Endothelial cell (in vitro differentiated cells): ENCODE data around the gene PTPRN2. TPM values are rescaled to one million over a fixed set of nuclear protein-coding genes. Genes with fewer than 3 reads are reported as not detected.

Source experiments
- DNase-seq: peaks from one replicate; pipeline ENCODE4 v3.0.0; 2021; ENCODE audit warnings: low spot score
- H3K27ac Mint-ChIP-seq: one replicate; pipeline ENCODE4 v1.8.0; 2021; ENCODE audit warnings: mixed read lengths, inconsistent platforms; ENCODE audit not compliant: unreplicated experiment
- H3K27me3 Mint-ChIP-seq: one replicate; pipeline ENCODE4 v1.8.0; 2021; ENCODE audit warnings: mild to moderate bottlenecking, moderate library complexity, mixed read lengths, inconsistent platforms; ENCODE audit not compliant: unreplicated experiment
- H3K36me3 Mint-ChIP-seq: one replicate; pipeline ENCODE4 v1.8.0; 2021; ENCODE audit warnings: mild to moderate bottlenecking, low read depth, mixed read lengths, inconsistent platforms; ENCODE audit not compliant: unreplicated experiment
- H3K4me1 Mint-ChIP-seq: one replicate; pipeline ENCODE4 v1.8.0; 2021; ENCODE audit warnings: mild to moderate bottlenecking, mixed read lengths, inconsistent platforms; ENCODE audit not compliant: unreplicated experiment
- H3K4me3 Mint-ChIP-seq: one replicate; pipeline ENCODE4 v1.8.0; 2021; ENCODE audit warnings: mild to moderate bottlenecking, mixed read lengths, inconsistent platforms; ENCODE audit not compliant: unreplicated experiment
- H3K9me3 Mint-ChIP-seq: one replicate; pipeline ENCODE4 v1.8.0; 2021; ENCODE audit warnings: mixed read lengths, inconsistent platforms; ENCODE audit not compliant: unreplicated experiment
- total RNA-seq: library from RNA; stranded (reverse); fragmentation: NEBNext Ultra II Directional; extraction: Animal tissue kit (Norgen Biotek cat#: 25700); gene quantifications from one replicate; pipeline ENCODE4 v1.2.1, GENCODE V29; 2021; ENCODE audit not compliant: unreplicated experiment
- TF ChIP-seq, protein P1 (sequence below): fragments of 200-600 bp; sonication (generic); IDR thresholded peaks from one replicate; pipeline ENCODE4 v1.5.0; 2021; ENCODE audit warnings: antibody characterized with exemption; ENCODE audit not compliant: unreplicated experiment

PTPRN2 gene
- total RNA-seq, 1 donor from 2014 or later: 0.18 TPM

DNA sequence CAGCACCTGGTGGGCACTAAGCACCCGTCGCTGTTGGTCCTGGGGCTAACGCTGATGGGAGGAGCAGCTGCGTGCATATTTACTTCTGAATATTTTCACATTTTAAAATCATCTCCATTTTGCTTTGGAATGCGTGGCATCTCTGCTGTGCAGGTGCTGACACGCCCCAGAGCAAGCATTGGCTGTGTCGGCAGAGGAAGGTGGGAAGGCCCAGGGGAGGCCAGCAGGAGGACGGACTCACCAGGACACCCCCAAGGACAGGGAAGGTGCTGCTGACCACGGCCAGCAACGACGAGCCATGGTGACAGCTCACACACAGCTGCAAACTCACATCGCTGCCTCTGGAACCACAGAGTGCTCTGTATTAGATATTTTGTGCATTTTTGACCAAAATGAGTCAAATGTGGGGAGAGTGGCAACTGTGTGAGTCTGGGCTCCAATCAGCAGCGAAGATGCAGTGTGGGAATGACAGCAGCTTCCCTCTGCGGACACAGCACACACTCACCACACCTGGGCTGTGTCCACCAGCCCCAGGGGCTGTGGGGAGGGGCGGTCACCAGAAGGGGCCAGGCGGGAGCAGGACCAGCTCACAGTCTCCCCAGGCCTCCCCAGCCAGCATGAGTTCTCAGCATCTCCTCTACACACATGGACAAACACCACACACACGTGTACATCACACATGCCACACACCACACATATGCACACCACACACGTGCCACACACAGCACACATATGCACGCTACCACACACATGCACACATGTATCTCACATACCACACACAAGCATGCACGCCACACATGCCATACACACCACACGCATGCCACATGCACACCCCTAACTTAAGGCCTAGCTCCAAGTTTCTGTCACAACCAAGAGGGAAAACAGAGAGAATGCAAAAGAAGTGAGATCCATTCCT, 58.2 kb downstream of the PTPRN2 start:
- TF ChIP-seq, protein P1, sequence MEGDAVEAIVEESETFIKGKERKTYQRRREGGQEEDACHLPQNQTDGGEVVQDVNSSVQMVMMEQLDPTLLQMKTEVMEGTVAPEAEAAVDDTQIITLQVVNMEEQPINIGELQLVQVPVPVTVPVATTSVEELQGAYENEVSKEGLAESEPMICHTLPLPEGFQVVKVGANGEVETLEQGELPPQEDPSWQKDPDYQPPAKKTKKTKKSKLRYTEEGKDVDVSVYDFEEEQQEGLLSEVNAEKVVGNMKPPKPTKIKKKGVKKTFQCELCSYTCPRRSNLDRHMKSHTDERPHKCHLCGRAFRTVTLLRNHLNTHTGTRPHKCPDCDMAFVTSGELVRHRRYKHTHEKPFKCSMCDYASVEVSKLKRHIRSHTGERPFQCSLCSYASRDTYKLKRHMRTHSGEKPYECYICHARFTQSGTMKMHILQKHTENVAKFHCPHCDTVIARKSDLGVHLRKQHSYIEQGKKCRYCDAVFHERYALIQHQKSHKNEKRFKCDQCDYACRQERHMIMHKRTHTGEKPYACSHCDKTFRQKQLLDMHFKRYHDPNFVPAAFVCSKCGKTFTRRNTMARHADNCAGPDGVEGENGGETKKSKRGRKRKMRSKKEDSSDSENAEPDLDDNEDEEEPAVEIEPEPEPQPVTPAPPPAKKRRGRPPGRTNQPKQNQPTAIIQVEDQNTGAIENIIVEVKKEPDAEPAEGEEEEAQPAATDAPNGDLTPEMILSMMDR: no peak
- H3K4me1 Mint-ChIP-seq: no peaks in the 10 kb centered on the region
- H3K36me3 Mint-ChIP-seq: peaks cover 16% of the 10 kb centered on the region
- H3K4me3 Mint-ChIP-seq: no peak overlapping the region
- peaks cover 5% of the 10 kb centered on the region for H3K27me3 Mint-ChIP-seq
- H3K9me3 Mint-ChIP-seq: peaks cover 31% of the 10 kb centered on the region
- DNase-seq: no peak
- no peak overlapping the region for H3K27ac Mint-ChIP-seq

DNA sequence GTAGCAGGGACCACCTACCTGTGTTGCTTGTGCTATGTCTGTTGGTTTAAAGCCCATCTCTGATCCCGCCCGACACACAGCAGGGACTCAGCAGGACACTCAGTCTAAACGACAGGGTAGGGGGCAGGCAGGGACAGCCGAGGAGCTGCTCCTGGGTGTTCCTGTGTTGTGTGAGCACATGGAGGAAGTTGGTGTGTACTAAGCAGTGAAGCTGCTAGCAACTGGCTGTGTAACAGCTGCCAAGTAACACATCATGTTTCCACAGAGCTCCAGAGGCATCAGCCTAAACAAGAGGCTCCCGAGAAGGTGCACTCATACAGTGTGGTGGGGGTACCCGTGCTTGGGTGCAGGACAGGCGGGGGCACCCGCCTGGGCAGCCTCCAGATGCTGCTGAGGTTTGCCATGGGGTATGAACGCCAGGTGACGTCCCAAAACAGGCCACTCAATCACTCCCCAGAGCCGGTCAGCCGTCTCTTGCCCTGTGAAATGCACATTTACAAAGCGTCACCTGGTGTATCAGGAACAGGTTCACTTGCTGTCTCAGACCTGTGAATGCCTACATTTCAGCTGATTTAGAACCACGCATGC, 59.6 kb downstream of the PTPRN2 start:
- peaks cover 18% of the 10 kb centered on the region for H3K36me3 Mint-ChIP-seq
- no peak overlapping the region for H3K4me3 Mint-ChIP-seq
- H3K27me3 Mint-ChIP-seq: peaks cover 5% of the 10 kb centered on the region
- no peak overlapping the region for H3K27ac Mint-ChIP-seq
- DNase-seq: no peak
- peaks cover 27% of the 10 kb centered on the region for H3K9me3 Mint-ChIP-seq
- H3K4me1 Mint-ChIP-seq: no peaks in the 10 kb centered on the region
- TF ChIP-seq, protein P1: no peak

DNA sequence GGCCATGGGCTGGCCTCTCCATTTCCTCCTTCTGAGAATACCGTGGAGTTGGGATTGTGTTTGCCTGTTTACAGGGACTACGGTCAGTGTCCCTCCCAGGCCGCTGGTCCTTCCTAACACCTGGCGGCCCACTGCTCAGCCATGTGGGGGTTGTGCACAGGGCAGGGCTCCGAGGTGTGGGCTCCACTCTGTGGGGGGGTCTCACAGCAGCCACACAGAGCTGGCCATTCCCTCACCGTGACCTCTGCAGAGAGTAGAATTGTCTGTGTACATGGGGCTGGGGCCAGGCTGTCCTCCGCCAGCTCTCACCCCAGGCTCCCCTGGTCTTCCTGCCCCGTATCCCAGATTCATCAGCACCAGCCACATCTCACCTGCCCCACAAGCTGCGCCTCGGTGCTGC, 60.1 kb downstream of the PTPRN2 start:
- Mint-ChIP-seq H3K36me3 (peaks cover 19% of the 10 kb centered on the region), H3K9me3 (peaks cover 27% of the 10 kb centered on the region), H3K27ac (no peak overlapping the region), H3K4me3 (no peak overlapping the region), H3K27me3 (peaks cover 7% of the 10 kb centered on the region), H3K4me1 (no peaks in the 10 kb centered on the region)
- no peak for DNase-seq
- TF ChIP-seq, protein P1: no peak

DNA sequence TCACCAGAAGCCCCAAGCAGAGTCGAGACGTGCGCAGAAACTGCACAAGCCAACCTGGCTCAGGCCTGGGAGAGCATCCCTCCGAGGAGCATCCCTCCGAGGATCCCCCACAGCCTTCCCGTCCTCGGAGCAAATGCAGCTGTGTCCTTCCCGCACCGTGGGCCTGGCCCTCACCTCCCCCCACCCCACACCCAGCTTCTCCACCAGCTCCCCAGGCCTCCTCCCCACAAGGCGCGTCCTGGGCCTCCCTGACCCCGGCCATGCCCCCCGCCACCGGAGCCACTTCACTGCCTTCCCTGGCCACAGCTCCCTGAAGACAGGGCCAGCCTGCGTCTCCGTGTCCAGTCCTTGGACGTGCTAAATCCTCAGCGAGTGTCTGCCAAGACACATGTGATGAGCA, 60.6 kb downstream of the PTPRN2 start:
- H3K9me3 Mint-ChIP-seq: peaks cover 28% of the 10 kb centered on the region
- H3K4me3 Mint-ChIP-seq: no peak overlapping the region
- DNase-seq: no peak
- H3K36me3 Mint-ChIP-seq: peaks cover 18% of the 10 kb centered on the region
- H3K27ac Mint-ChIP-seq: no peak overlapping the region
- no peaks in the 10 kb centered on the region for H3K4me1 Mint-ChIP-seq
- TF ChIP-seq, protein P1: no peak
- peaks cover 7% of the 10 kb centered on the region for H3K27me3 Mint-ChIP-seq

DNA sequence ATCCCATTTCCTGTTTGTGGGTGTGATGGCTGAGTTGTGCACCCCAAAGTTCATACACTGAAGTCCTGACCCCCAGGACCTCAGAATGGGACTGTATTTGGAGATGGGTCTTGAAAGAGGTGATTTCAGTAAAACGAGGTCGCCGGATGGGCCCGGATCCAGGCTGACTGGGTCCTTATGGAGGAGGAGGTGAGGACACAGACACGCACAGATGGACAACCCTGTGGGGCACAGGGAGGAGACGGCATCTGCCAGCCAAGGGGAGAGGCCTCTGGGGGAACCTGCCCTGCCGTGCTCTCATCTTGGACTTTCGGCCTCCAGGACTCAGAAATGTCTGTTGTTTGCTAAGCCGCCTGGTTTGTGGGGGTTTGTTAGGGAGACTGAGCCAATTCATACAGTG, 61.1 kb downstream of the PTPRN2 start:
- no peak for DNase-seq
- Mint-ChIP-seq H3K36me3 (peaks cover 18% of the 10 kb centered on the region), H3K9me3 (peaks cover 28% of the 10 kb centered on the region), H3K27me3 (peaks cover 7% of the 10 kb centered on the region), H3K4me3 (no peak overlapping the region), H3K27ac (no peak overlapping the region), H3K4me1 (no peaks in the 10 kb centered on the region)
- TF ChIP-seq, protein P1: no peak
